Posterior vena cava (tissue), 2 donors: ENCODE data around the gene PSTPIP1. TPM values are rescaled to one million over a fixed set of nuclear protein-coding genes. Genes with fewer than 3 reads are reported as not detected.
A peak's percentile ranks its signal among the peaks of the same experiment; 100 is the strongest.

Experiments used
- DNase-seq: peaks from one replicate; pipeline ENCODE4 v3.0.0-alpha.2; 2020; ENCODE audit warnings: low spot score
- intact Hi-C, 2 donors: fragments of 100-400 bp; cut with DNase I; formaldehyde crosslinking; loops; one replicate each; pipeline versions ENCODE4 v1.14.1 to v1.14.2; 2022 to 2023
- total RNA-seq, 2 donors: library from RNA; stranded (reverse); fragmentation: NEBNext Ultra II Directional; extraction: Animal tissue kit (Norgen Biotek cat#: 25700); gene quantifications; one replicate each; pipeline ENCODE4 v1.2.1, GENCODE V29; 2021
- donor health status: DM: yes; HTN: yes; CAD: no.
- donor health status: DM: yes; HTN: yes; CAD: no.

The PSTPIP1 gene
- total RNA-seq, 2 donors from 2014 or later = 12.9 to 18.1 TPM

DNA sequence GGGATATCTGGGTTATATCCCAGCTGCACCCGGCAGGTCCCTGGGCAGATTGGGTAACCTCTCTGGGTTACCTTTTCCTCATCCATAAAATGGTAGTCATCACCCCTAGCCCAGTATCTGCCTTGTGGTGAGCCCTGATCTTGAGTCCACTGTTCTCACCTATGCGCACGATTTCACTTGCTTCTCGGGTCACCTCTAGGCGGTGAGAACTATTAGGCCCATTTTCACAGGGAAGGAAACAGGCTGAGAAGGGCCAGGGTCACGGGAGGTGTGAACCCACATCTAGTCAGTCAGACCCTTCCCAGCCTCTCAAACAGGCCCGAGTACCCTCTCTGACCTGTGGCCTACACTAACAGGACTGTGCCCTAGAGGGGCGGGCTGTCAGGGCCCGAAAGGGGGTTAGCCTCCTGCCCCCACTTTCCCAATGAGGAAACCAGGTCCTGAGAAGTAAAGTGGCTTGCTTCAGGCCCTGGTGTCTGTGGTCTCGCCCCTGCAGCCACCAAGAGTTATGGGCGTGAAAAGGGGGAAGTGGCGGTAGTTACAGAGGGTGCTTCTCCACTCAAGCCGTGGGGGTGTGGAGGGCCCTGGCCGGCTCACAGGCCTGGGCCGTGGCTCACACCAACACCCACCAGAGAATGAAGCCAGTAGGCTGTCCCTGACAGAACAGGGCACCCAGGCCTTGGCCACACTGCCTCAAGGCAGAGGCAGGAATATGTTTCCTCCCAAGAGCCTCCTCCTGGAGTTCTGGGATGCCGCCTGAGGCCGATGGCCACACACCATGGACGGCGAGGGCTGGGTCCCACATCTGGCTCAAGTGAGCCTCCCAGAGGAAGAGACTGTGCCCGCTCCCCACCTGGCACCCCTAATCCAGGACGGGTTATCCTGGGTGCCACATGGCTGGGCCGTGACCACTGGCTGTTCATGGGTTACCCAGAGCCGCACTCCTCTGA is 19.5 kb downstream of the PSTPIP1 start:
- intact Hi-C loops = no loop called here
- DNase-seq = no peak

GRCh38 chr15:77015646-77016320 is 20.9 kb downstream of the PSTPIP1 start:
- intact Hi-C loops = no loop called here
- DNase-seq = no peak

GRCh38 chr15:77016321-77016695 is 21.4 kb downstream of the PSTPIP1 start:
- intact Hi-C loops = no loop called here
- DNase-seq = no peak

GRCh38 chr15:77017091-77017660 is 22.2 kb downstream of the PSTPIP1 start:
- no peak for DNase-seq
- intact Hi-C loops = no loop called here

DNA sequence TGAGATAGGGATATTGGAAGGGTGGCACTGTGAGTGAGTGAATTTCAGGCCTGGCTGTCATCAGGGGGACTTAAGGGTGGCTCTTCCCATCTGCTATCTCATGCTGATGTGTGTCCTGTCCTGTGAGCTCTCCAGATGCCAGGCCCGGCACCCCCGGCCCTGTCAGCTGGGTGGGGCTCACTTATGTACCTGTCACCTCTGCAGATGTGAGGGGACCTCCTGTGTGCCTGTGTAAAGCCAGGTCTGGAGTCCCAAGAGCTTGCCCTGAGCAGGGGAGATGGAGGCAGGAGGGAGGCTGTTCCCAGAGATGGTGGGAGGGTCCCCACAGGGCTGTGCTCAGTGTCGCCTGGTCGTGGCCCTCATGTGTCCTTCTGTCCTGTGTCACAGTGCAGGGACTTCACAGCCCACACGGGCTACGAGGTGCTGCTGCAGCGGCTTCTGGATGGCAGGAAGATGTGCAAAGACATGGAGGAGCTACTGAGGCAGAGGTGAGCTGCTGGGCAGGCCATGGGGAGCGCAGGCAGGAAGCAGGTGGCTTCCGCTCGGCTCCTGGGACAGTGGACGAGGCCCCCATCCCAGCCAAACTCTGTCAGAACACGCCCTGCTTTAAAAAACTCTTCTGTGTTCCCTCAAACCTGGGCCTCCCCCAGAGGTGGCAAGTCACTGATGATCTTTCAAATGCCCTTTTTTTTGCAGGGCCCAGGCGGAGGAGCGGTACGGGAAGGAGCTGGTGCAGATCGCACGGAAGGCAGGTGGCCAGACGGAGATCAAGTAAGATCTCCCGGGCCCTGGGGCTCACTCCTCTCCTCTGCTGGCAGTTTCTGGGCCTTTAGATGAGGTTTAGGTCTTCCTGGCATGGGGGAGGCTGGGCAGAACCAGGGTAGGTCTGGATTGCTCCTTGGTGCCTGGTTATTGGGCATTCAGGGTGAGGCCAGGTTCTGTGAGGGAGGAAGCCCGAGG is 23.1 kb downstream of the PSTPIP1 start:
- intact Hi-C loops = no loop called here

GRCh38 chr15:77018796-77019505 is 24.0 kb downstream of the PSTPIP1 start:
- DNase-seq = no peak
- intact Hi-C loops = no loop called here

More for the DNA sequence above, 23.1 kb downstream of the PSTPIP1 start:
- no peak for DNase-seq

GRCh38 chr15:77019521-77020331 is 24.8 kb downstream of the PSTPIP1 start:
- no peak for DNase-seq
- intact Hi-C loops = loop anchor here (5.0 to 10.0 kb wide), 3 partner anchors 85 to 525 kb away; no protein-coding TSS in a partner anchor

- DNase-seq = no peak
- intact Hi-C loops = loop anchor here (5.0 to 10.0 kb wide), 3 partner anchors 84 to 524 kb away; no protein-coding TSS in a partner anchor
Measured at GRCh38 chr15:77020348-77021087, 25.6 kb downstream of the PSTPIP1 start.

GRCh38 chr15:77021088-77021481 is 26.2 kb downstream of the PSTPIP1 start:
- DNase-seq = no peak
- intact Hi-C loops = loop anchor here (5.0 to 10.0 kb wide), 3 partner anchors 84 to 524 kb away; no protein-coding TSS in a partner anchor

DNA sequence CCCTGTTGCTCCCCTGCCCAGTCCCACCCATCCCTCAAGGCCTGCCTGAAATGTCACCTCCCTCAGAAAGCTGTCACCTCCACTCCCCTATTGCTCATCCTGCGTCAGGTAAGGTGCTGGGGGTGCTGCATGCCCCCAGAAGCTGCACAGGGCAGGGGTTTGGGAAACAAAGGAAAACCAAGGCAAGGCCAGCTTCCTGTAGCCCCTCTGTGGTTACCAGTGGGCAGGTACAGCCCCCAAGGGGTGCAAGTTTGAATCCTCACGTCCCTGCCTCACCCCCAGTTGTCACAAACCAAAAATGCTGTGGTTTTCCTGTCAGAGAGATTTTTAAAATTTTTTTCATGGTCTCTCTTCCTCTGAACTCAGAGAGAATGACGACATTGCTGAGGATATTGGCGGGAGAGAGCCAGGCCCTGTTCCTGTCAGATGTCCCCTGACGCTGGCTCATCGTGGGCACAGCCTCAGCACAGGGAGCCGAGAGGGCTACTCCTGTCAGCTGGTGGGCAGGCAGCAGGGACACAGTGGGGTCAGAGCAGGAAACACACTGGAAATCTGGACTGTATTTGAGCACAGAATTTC is 27.0 kb downstream of the PSTPIP1 start:
- intact Hi-C loops = loop anchor here (5.0 to 10.0 kb wide), 3 partner anchors 83 to 523 kb away; no protein-coding TSS in a partner anchor
- DNase-seq = peak; percentile 83

GRCh38 chr15:77022646-77023575 is 28.0 kb downstream of the PSTPIP1 start:
- peak; percentile 60 for DNase-seq
- intact Hi-C loops = loop anchor here (5.0 to 10.0 kb wide), 3 partner anchors 82 to 522 kb away; no protein-coding TSS in a partner anchor

GRCh38 chr15:77023576-77024272 is 28.8 kb downstream of the PSTPIP1 start:
- intact Hi-C loops = loop anchor here (5.0 to 10.0 kb wide), 3 partner anchors 81 to 521 kb away; no protein-coding TSS in a partner anchor
- DNase-seq = peak; percentile 52

DNA sequence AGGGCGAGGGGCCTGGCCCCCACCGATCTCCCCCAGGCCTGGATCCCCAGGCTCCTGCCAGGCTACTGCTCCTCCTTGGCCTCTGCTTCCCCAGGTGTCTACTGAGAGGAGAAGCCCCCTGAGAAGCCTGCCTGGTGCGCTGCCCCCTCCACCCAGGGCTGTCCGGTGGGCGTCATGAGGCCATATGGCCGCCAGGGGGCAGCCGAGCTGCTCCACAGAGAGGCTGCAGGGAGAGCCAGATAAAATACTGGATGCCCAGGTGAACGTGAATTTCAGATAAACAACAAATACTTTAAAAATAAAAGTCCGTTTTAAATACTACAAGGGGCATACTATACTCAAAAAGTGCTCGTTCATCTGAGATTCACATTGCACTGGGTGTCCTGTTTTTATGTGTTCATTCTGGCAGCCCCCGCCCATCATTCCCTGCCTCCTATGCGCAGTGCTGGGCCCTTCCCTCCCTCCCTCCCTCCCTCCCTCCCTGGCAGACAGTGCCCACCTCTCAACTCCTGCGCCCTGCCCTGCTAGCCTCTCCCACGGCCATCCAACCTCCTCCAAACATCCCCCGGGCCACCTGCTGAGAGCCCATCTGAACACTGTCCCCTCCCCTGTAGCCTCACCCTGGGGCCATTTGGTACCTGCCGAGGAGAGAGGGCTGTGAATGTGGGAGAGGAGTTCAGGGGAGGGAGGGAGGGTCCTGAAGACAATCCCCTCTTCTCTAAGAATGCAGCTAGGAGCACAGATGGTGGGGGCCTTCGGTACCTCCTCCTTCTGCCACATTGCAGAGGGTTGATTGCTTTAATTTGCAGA is 29.6 kb downstream of the PSTPIP1 start:
- intact Hi-C loops = loop anchor here (5.0 to 10.0 kb wide), 3 partner anchors 80 to 520 kb away; no protein-coding TSS in a partner anchor
- DNase-seq = peak; percentile 90
